ENCODE measurements around the gene MDC1.

DNA sequence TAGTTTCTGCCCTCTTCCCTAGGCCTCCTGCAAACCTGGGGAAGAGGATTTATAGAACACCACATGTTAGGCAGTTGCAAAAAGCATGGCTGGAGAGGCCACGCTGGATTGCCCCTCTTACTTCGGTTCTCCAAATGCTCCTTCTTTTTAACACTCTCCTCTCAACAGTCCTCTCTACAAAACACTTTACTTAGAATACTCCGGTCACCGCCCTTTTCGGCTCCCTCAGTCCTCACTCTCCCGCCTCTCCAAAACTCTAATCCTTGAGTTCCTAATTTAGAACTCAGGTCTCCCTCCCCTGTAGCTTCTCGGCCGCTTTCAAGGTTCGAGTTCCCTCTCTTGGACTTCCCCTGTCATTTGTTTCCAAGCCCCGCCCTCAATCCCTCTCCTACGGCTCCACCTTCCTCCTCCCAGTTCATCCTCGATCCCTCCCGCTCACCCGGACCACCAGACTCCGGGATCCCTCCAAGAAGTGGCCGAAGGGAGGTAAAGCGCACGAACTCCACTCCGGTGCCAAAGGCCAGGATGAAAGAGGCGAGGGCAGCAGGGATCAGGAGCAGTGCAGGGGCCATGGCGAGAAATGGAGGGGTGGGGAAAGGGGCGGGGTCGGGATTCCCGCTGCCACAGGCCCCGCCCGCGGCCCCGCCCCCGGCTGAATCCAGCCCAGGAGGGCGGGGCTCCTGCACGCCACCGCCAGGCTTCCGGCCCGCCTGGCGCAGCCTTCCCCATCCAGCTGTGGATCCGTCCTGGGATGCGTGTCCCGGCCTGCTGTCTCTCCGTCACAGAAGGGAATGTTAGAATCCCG, 26.5 kb downstream of the MDC1 start, which contains the start of gene NRM:
- TF ChIP-seq POLR2AphosphoS5 (IDR thresholded peaks at IDR 0.05) (peak in 2 of 3 donors; percentile 17 to 40), CTCF (IDR thresholded peaks at IDR 0.05) (no peak), POLR2A (IDR thresholded peaks at IDR 0.05) (no peak), EP300 (IDR thresholded peaks at IDR 0.05) (no peak)
